Chondrocyte (in vitro differentiated cells): ENCODE data around the gene GPC6. TPM values are rescaled to one million over a fixed set of nuclear protein-coding genes. Genes with fewer than 3 reads are reported as not detected.

ENCODE experiments used
- DNase-seq: peaks from one replicate; pipeline ENCODE4 v3.0.0; 2021; ENCODE audit warnings: mixed read lengths, low spot score
- H3K27ac Mint-ChIP-seq: one replicate; pipeline ENCODE4 v1.8.0; 2021; ENCODE audit warnings: mild to moderate bottlenecking, moderate library complexity, mixed read lengths; ENCODE audit not compliant: unreplicated experiment
- H3K27me3 Mint-ChIP-seq: 2 replicates; pipeline ENCODE4 v1.8.0; 2021; ENCODE audit warnings: low read depth, mixed read lengths
- H3K36me3 Mint-ChIP-seq: 2 replicates; pipeline ENCODE4 v1.8.0; 2021; ENCODE audit warnings: low read depth, mixed read lengths
- H3K4me1 Mint-ChIP-seq: 2 replicates; pipeline ENCODE4 v1.8.0; 2021; ENCODE audit warnings: low read depth, mild to moderate bottlenecking, mixed read lengths
- H3K4me3 Mint-ChIP-seq: one replicate; pipeline ENCODE4 v1.8.0; 2021; ENCODE audit warnings: mild to moderate bottlenecking, moderate library complexity, mixed read lengths; ENCODE audit not compliant: unreplicated experiment
- H3K9me3 Mint-ChIP-seq: 2 replicates; pipeline ENCODE4 v1.8.0; 2021; ENCODE audit warnings: low read depth, mixed read lengths
- total RNA-seq: library from RNA; stranded (reverse); gene quantifications from 3 replicates; pipeline ENCODE4 v1.2.1, GENCODE V29; 2021
- TF ChIP-seq, protein P1 (sequence below): fragments of 200-600 bp; sonication (generic); IDR thresholded peaks from 2 replicates; pipeline ENCODE4 v1.5.0; 2021; ENCODE audit warnings: antibody characterized with exemption, mild to moderate bottlenecking, moderate library complexity

Gene GPC6
- total RNA-seq, 1 donor from 2014 or later: 76.1 TPM

DNA sequence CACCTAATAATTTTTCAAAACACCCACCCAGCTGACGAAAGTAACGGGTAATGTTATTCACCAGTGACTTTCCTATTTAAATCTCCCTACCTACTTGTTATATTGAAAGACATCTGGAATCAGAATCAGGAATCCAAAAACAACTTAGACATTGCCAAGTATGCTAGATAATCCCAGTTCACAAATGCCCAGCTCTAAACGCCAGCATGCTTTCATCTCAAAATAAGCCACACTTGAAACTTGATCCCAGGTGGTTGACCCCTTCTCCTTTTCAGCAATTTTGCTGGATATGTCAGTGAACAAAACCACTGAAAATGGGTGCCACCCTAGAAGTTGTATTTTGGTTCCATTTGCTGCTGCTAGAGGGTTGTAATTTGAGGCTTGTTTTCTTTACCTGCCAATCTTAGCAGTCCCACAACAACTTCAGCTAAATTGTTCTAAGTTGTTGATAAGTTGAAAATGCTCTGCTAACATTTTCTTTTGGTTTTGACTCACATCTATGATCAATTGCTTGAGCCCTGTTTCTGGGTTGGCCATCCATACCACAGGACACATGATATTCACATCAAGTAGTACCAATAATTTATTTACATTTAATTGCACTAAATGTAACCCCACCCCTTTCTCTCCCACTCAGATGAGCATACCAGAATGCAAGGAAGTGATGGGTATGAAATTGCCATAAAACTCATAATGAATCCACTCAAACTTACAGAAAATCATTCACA, 1186.4 kb downstream of the GPC6 start:
- H3K27ac Mint-ChIP-seq: no peak overlapping the region
- no peaks in the 10 kb centered on the region for H3K27me3 Mint-ChIP-seq
- no peak overlapping the region for H3K4me3 Mint-ChIP-seq
- no peak for DNase-seq
- TF ChIP-seq, protein P1, sequence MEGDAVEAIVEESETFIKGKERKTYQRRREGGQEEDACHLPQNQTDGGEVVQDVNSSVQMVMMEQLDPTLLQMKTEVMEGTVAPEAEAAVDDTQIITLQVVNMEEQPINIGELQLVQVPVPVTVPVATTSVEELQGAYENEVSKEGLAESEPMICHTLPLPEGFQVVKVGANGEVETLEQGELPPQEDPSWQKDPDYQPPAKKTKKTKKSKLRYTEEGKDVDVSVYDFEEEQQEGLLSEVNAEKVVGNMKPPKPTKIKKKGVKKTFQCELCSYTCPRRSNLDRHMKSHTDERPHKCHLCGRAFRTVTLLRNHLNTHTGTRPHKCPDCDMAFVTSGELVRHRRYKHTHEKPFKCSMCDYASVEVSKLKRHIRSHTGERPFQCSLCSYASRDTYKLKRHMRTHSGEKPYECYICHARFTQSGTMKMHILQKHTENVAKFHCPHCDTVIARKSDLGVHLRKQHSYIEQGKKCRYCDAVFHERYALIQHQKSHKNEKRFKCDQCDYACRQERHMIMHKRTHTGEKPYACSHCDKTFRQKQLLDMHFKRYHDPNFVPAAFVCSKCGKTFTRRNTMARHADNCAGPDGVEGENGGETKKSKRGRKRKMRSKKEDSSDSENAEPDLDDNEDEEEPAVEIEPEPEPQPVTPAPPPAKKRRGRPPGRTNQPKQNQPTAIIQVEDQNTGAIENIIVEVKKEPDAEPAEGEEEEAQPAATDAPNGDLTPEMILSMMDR: no peak
- peaks cover 5% of the 10 kb centered on the region for H3K9me3 Mint-ChIP-seq
- H3K36me3 Mint-ChIP-seq: peaks cover 6% of the 10 kb centered on the region
- peaks cover 4% of the 10 kb centered on the region for H3K4me1 Mint-ChIP-seq

DNA sequence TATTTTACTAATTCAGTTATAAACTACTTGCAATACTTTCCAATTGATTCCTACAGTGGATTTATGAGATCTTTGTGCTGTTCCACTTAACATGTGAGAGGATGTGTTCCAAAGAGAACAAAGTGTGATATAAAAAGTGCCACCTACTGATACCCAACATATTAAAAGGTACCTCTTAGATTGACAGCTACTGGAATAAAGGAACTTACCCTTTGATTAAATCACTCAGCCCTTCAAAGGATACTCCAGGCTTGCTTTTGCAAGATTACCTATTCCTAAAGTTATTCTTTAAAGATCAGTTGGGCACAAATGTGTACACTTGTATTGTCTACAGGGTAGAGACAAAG, 1187.0 kb downstream of the GPC6 start:
- H3K36me3 Mint-ChIP-seq: peaks cover 6% of the 10 kb centered on the region
- TF ChIP-seq, protein P1: no peak
- peaks cover 5% of the 10 kb centered on the region for H3K9me3 Mint-ChIP-seq
- DNase-seq: no peak
- no peak overlapping the region for H3K4me3 Mint-ChIP-seq
- H3K27ac Mint-ChIP-seq: no peak overlapping the region
- H3K4me1 Mint-ChIP-seq: peaks cover 4% of the 10 kb centered on the region
- no peaks in the 10 kb centered on the region for H3K27me3 Mint-ChIP-seq

DNA sequence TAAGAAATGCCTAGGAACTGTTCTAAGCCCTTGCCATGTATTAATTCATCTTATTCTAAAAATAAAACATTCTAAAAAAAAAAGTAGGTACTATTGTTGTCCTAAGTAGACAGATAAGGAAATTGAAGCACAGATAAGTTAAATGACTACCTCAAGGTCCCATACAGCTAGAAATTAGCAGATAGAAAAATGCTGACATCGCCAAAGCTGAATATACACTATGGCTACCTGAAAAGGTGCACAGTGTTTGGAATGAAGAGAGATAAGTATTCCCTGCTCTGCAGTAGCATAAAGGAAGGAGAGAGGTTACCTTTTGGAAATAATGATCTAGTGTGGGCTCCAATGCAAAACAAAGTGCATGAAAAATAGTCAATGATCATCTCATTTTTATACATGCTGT, 1187.5 kb downstream of the GPC6 start:
- TF ChIP-seq, protein P1: no peak
- Mint-ChIP-seq H3K27me3 (no peaks in the 10 kb centered on the region), H3K4me1 (peaks cover 7% of the 10 kb centered on the region), H3K4me3 (no peak overlapping the region), H3K9me3 (peaks cover 5% of the 10 kb centered on the region), H3K36me3 (peaks cover 2% of the 10 kb centered on the region), H3K27ac (no peak overlapping the region)
- DNase-seq: no peak

DNA sequence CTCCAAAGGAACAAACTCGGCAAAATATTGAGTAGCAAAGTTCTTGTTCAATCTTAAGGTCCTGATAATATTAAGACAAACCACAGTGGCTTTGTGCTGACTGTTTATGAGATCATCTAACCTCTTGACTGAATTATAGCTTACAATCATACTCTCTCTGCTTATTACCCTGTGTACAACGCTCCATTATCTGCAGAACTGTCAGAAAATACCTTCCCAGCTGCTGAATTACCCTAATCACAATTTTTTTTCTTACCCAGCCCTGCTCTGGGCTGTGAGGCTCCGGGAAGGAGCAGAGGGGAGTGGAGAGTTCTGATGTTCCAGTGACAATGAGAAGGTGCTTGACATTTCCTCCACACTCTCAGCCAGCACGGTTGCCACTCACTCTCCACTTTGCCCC, 1188.1 kb downstream of the GPC6 start:
- no peak overlapping the region for H3K4me3 Mint-ChIP-seq
- DNase-seq: no peak
- peaks cover 10% of the 10 kb centered on the region for H3K4me1 Mint-ChIP-seq
- peaks cover 5% of the 10 kb centered on the region for H3K9me3 Mint-ChIP-seq
- no peak overlapping the region for H3K27ac Mint-ChIP-seq
- TF ChIP-seq, protein P1: no peak
- H3K27me3 Mint-ChIP-seq: no peaks in the 10 kb centered on the region
- H3K36me3 Mint-ChIP-seq: peaks cover 2% of the 10 kb centered on the region

DNA sequence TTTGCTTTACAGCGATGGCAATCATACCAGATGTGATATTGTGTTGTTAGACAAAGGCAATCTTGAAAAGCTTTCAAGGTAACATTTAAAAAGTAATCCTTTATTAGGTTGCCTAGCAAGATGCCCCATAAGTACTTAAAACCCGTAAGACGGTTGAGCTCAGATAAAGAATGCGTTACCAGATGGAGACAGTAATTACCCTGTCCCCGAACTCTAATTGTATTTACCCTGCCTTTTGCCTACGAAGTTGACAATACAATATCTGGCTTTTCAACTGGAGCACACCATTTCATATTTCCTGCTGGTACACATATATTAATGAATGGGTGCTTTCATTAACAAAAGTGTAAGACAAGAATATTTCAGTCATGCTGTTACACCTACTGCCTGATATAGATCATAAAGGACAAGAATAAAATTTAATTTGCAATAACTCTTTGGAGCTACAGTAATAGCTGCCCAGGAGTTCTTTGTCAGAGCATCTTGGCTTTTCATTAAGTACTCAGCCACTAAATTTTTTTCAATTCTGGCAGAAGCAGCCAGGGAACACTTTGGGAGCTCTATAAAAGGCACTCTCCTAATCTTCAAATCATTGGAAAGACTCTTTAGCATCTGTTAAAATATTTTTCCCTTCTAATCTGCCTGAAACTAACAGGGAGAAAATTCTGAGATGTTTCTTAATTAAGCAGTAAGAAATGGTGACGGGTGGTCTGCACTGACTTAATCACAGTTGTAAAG, 1189.1 kb downstream of the GPC6 start:
- no peak for DNase-seq
- Mint-ChIP-seq H3K27me3 (no peaks in the 10 kb centered on the region), H3K4me1 (peaks cover 10% of the 10 kb centered on the region), H3K27ac (no peak overlapping the region), H3K4me3 (no peak overlapping the region), H3K9me3 (peaks cover 5% of the 10 kb centered on the region), H3K36me3 (peaks cover 3% of the 10 kb centered on the region)
- TF ChIP-seq, protein P1: no peak
